ENCODE results near the gene CDC14B. TPM values are rescaled to one million over a fixed set of nuclear protein-coding genes. Genes with fewer than 3 reads are reported as not detected.

Gene CDC14B
- total and polyA plus RNA-seq, 7 donors = 0.87 to 10.7 (median 2.6) TPM

DNA sequence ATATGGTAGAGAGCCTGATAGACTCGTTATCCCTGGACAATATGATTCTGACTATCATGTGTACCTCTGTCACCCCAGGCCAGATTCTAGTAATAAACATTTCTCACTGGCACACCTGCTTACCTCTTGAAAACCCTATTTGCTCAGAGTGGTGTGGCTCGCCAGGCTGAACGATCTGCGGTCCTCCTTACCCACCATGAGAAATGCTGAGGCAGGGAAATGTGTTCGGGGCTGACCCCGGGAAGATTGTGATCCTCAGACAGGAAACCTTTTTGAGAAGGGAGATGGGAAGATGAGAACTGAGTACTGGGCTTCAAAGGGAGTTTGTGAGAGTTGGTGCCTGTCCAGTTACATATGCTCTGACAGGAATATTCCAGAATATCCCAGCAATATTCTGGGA lies 46.1 kb upstream of the CDC14B start:
- Histone ChIP-seq H3K27me3 (ENCODE audit: insufficient read depth in 3 of 3, low read length in 2 of 3) (no peaks in the 10 kb centered on the region), H3K9me3 (no peaks in the 10 kb centered on the region), H3K36me3 (ENCODE audit: insufficient read depth in 1 of 2, low read depth in 1 of 2) (no peaks in the 10 kb centered on the region), H3K4me3 (no peak overlapping the region), H3K27ac (no peak overlapping the region), H3K4me1 (no peaks in the 10 kb centered on the region)
- DNase-seq (no peak), ATAC-seq (no peak)
- intact Hi-C loops (cut with DNase I) = loop anchor here (2.0 to 5.0 kb wide), 3 partner anchors 98 to 338 kb away; no protein-coding TSS in a partner anchor
- TF ChIP-seq CTCF (IDR thresholded peaks at IDR 0.05) = no peak
- 84 to 88% (median 86%) methylated on average over 6 of the region's 6 CpGs for WGBS, 3 donors

DNA sequence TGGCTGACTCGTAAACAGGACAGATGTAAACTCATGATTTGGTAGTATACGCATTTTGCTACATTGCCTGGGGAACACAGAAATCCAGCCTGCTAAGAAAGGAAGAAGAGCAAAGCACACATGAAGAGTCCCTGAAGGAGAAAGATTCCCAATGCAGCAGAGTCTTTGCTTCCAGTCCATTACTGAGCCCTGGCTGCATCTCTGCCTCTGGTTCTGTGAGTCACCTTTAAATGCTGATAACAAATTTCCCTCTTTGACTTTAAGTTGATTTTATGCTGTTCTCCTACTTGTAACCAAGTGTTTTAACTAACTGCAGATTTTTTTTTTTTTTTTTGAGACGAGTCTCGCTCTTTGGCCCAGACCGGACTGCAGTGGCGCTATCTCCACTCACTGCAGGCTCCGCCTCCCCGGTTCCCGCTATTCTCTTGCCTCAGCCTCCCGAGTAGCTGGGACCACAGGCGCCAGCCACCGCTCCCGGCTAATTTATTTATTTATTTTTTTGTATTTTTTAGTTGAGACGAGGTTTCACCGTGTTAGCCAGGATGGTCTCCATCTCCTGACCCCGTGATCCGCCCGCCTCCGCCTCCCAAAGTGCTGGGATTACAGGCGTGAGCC lies 44.0 kb upstream of the CDC14B start:
- Histone ChIP-seq H3K27me3 (ENCODE audit: insufficient read depth in 3 of 3, low read length in 2 of 3) (no peaks in the 10 kb centered on the region), H3K4me1 (no peaks in the 10 kb centered on the region), H3K4me3 (no peak overlapping the region), H3K36me3 (ENCODE audit: insufficient read depth in 1 of 2, low read depth in 1 of 2) (no peaks in the 10 kb centered on the region), H3K9me3 (no peaks in the 10 kb centered on the region), H3K27ac (no peak overlapping the region)
- intact Hi-C loops (cut with DNase I) = no loop called here
- TF ChIP-seq CTCF (IDR thresholded peaks at IDR 0.05) = no peak
- WGBS, 3 donors = 91 to 93% (median 93%) methylated on average over 20 of the region's 20 CpGs
- DNase-seq (no peak), ATAC-seq (no peak)

GRCh38 chr9:96661711-96662110 lies 42.1 kb upstream of the CDC14B start:
- TF ChIP-seq CTCF (IDR thresholded peaks at IDR 0.05) = no peak
- Histone ChIP-seq H3K4me3 (no peak overlapping the region), H3K27me3 (ENCODE audit: insufficient read depth in 3 of 3, low read length in 2 of 3) (no peaks in the 10 kb centered on the region), H3K4me1 (no peaks in the 10 kb centered on the region), H3K27ac (no peak overlapping the region), H3K36me3 (ENCODE audit: insufficient read depth in 1 of 2, low read depth in 1 of 2) (no peaks in the 10 kb centered on the region), H3K9me3 (no peaks in the 10 kb centered on the region)
- intact Hi-C loops (cut with DNase I) = no loop called here
- WGBS, 3 donors = 69 to 79% (median 73%) methylated on average over 4 of the region's 4 CpGs
- ATAC-seq = no peak
- DNase-seq = no peak

DNA sequence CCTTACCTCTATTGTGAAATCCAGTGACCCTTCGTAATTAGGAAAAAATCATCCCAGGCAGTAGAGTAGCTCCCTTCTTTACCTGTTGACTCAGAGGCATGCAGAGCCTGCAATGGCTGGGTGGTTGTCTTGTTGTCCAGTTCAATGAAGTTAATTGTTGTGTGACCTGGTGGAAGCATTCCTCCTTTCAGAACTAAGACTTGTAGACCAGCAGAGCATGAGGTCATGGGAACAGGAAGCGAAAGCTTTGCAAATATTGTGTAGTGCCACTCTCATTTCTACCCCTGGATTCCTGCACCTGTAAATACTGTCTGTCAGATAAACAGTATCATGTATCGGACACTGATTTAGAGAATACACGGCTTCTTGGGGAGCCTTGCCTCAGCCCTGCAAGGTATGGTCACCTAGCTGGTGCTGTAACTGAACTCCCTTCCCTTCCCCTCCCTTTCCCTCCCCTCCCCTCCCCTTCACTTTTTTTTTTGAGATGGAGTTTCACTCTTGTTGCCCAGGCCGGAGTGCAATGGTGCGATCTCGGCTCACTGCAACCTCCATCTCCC lies 41.1 kb upstream of the CDC14B start:
- H3K9me3 ChIP-seq = no peaks in the 10 kb centered on the region
- intact Hi-C loops (cut with DNase I) = no loop called here
- ATAC-seq (no peak), DNase-seq (no peak)
- WGBS, 3 donors = 86 to 90% (median 90%) methylated on average over 7 of the region's 7 CpGs
- H3K27ac ChIP-seq = no peak overlapping the region
- no peak for TF ChIP-seq CTCF (IDR thresholded peaks at IDR 0.05)
- no peaks in the 10 kb centered on the region for H3K27me3 ChIP-seq (ENCODE audit: insufficient read depth in 3 of 3, low read length in 2 of 3)
- H3K36me3 ChIP-seq (ENCODE audit: insufficient read depth in 1 of 2, low read depth in 1 of 2) = no peaks in the 10 kb centered on the region
- H3K4me3 ChIP-seq = no peak overlapping the region
- peaks cover 2% of the 10 kb centered on the region for H3K4me1 ChIP-seq
